T-helper 2 cell treated with Interferon-gamma antibody and Interleukin-4, amounts not matched to agents 5 μg/mL and 100 μg/mL, for 36 hours (primary cell): ENCODE results near the gene CHST11.

Source experiments
- DNase-seq: peaks from one replicate; pipeline ENCODE4 v3.0.0; 2021; ENCODE audit warnings: low spot score
- H3K27ac Mint-ChIP-seq: one replicate; pipeline ENCODE4 v1.8.0; 2021; ENCODE audit warnings: mild to moderate bottlenecking, mixed read lengths
- H3K27me3 Mint-ChIP-seq: one replicate; pipeline ENCODE4 v1.8.0; 2021; ENCODE audit warnings: low read depth, mixed read lengths
- H3K36me3 Mint-ChIP-seq: one replicate; pipeline ENCODE4 v1.8.0; 2021; ENCODE audit warnings: low read depth, mixed read lengths
- H3K4me1 Mint-ChIP-seq: one replicate; pipeline ENCODE4 v1.8.0; 2021; ENCODE audit warnings: low read depth, mixed read lengths
- H3K4me3 Mint-ChIP-seq: one replicate; pipeline ENCODE4 v1.8.0; 2022; ENCODE audit warnings: mild to moderate bottlenecking, moderate library complexity, mixed read lengths
- H3K9me3 Mint-ChIP-seq: one replicate; pipeline ENCODE4 v1.8.0; 2021; ENCODE audit warnings: mixed read lengths

CHST11 gene

DNA sequence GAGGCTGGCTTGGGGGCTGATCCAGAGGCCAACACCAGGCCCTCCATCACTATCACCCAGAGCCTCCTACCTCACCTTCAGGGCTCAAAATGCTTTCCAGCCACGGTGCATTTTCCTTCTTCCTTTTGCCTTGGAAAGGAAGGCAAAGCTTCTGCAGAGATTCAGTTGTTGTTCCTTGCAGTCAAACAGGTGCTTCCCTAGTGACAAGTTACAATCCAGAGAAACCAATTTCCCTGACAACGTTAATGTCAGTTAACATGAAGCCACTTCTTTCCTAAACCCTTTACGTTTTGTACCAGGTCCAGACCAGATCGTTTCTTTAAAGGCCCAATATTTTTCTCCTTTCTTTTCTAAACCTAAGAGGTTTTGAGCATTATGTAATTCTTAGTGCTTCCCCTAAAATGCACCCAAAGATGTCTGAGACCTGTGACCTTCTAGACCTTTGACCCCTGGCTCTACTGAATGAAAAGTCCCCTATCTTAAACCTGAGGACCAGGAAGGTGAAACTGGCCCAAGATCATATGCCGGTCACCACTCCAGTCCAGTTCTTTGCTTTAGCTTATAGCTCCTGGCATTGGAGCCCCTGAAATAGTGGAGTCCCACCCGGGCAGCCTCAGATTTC lies 289.8 kb downstream of the CHST11 start:
- Mint-ChIP-seq H3K27me3 (no peaks in the 10 kb centered on the region), H3K4me3 (no peak overlapping the region), H3K27ac (no peak overlapping the region), H3K4me1 (peaks cover 44% of the 10 kb centered on the region), H3K9me3 (peaks cover 4% of the 10 kb centered on the region), H3K36me3 (peaks cover 14% of the 10 kb centered on the region)
- no peak for DNase-seq

DNA sequence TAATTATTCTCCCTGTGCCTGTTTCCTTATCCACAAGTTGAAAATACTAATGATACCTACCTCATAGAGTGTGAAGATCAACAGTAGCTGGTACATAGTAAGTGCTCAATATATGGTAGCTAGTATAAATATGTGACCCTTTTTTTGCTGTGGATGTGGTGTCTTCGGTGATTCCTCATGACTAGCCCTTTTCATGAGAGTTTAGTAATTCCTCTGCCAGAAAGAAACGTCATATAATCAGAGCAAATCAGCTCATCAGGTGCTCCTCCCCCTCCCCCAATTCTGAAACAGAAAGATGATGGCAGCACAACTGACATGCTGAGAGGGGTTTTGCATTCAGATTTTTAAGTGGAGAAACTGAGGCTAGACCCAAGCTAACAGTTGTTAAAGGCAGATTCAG lies 290.6 kb downstream of the CHST11 start:
- Mint-ChIP-seq H3K4me3 (peak overlapping the region; percentile 12), H3K36me3 (peaks cover 15% of the 10 kb centered on the region), H3K9me3 (peaks cover 4% of the 10 kb centered on the region), H3K27me3 (no peaks in the 10 kb centered on the region), H3K4me1 (peaks cover 45% of the 10 kb centered on the region), H3K27ac (peak overlapping the region; percentile 6)
- DNase-seq: no peak

DNA sequence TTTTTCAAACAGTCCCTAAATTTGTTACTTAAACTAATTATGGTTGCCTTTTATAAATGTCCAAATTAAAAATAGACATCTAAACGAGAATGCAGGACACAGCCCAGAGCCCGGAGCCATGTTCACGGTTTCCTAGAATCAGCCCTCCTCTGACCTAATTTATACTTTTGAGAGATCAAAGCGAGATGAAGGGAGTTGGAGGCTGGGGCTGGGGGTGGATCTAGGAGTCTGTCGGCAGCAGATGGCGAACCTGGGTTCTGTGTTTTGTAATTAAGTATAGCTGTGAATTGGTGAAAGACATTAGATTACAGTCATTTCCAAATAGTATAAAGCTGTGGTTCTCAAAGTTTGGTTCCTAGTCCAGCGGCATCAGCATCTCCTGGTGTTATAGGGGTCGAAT lies 291.2 kb downstream of the CHST11 start:
- Mint-ChIP-seq H3K9me3 (peaks cover 4% of the 10 kb centered on the region), H3K4me3 (peak overlapping the region; percentile 12), H3K27me3 (no peaks in the 10 kb centered on the region), H3K27ac (no peak overlapping the region), H3K36me3 (peaks cover 11% of the 10 kb centered on the region), H3K4me1 (peaks cover 42% of the 10 kb centered on the region)
- DNase-seq: no peak

DNA sequence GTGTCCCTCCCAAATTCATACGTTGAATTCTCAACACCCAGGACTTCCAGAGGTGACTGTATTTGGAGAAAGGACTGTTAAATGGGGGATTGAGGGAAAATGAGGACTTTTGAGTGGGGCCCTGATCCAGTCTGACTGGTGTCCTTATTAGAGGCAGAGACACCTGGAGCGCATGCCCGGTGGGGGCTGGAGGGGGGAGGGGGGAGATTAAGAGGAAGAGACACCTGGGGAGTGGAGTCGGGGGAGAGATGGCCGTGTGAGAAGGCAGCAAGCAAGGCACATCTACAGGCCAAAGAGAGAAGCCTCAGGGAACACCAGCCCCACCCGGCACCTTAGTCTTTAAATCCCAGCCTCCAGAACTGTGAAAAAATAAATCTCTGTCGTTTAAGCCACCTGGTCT lies 291.6 kb downstream of the CHST11 start:
- no peak overlapping the region for H3K4me3 Mint-ChIP-seq
- peaks cover 9% of the 10 kb centered on the region for H3K36me3 Mint-ChIP-seq
- peaks cover 4% of the 10 kb centered on the region for H3K9me3 Mint-ChIP-seq
- H3K27me3 Mint-ChIP-seq: no peaks in the 10 kb centered on the region
- DNase-seq: no peak
- no peak overlapping the region for H3K27ac Mint-ChIP-seq
- H3K4me1 Mint-ChIP-seq: peaks cover 42% of the 10 kb centered on the region

GRCh38 chr12:104748790-104749189 lies 292.0 kb downstream of the CHST11 start:
- Mint-ChIP-seq H3K27ac (no peak overlapping the region), H3K27me3 (no peaks in the 10 kb centered on the region), H3K4me3 (no peak overlapping the region), H3K4me1 (peaks cover 42% of the 10 kb centered on the region), H3K9me3 (peaks cover under 1% of the 10 kb centered on the region), H3K36me3 (peaks cover 7% of the 10 kb centered on the region)
- DNase-seq: no peak

- peaks cover 4% of the 10 kb centered on the region for H3K36me3 Mint-ChIP-seq
- no peak overlapping the region for H3K4me3 Mint-ChIP-seq
- H3K27me3 Mint-ChIP-seq: no peaks in the 10 kb centered on the region
- H3K9me3 Mint-ChIP-seq: no peaks in the 10 kb centered on the region
- H3K4me1 Mint-ChIP-seq: peaks cover 41% of the 10 kb centered on the region
- no peak for DNase-seq
- H3K27ac Mint-ChIP-seq: no peak overlapping the region
These were observed 292.8 kb downstream of the CHST11 start for GRCh38 chr12:104749545-104749944.

- Mint-ChIP-seq H3K4me1 (peaks cover 41% of the 10 kb centered on the region), H3K27me3 (no peaks in the 10 kb centered on the region), H3K27ac (no peak overlapping the region), H3K9me3 (no peaks in the 10 kb centered on the region), H3K36me3 (peaks cover 8% of the 10 kb centered on the region), H3K4me3 (no peak overlapping the region)
- DNase-seq: no peak
These were observed 293.3 kb downstream of the CHST11 start for GRCh38 chr12:104750061-104750460.

- peaks cover 35% of the 10 kb centered on the region for H3K4me1 Mint-ChIP-seq
These were observed 294.4 kb downstream of the CHST11 start for GRCh38 chr12:104751120-104751519.

GRCh38 chr12:104751594-104751993 lies 294.8 kb downstream of the CHST11 start:
- Mint-ChIP-seq H3K4me3 (no peak overlapping the region), H3K36me3 (peaks cover 12% of the 10 kb centered on the region), H3K9me3 (no peaks in the 10 kb centered on the region), H3K27me3 (no peaks in the 10 kb centered on the region), H3K4me1 (peaks cover 30% of the 10 kb centered on the region), H3K27ac (no peak overlapping the region)
- no peak for DNase-seq

More at GRCh38 chr12:104751120-104751519, 294.4 kb downstream of the CHST11 start:
- Mint-ChIP-seq H3K4me3 (no peak overlapping the region), H3K27me3 (no peaks in the 10 kb centered on the region), H3K36me3 (peaks cover 8% of the 10 kb centered on the region), H3K9me3 (no peaks in the 10 kb centered on the region), H3K27ac (no peak overlapping the region)
- no peak for DNase-seq

DNA sequence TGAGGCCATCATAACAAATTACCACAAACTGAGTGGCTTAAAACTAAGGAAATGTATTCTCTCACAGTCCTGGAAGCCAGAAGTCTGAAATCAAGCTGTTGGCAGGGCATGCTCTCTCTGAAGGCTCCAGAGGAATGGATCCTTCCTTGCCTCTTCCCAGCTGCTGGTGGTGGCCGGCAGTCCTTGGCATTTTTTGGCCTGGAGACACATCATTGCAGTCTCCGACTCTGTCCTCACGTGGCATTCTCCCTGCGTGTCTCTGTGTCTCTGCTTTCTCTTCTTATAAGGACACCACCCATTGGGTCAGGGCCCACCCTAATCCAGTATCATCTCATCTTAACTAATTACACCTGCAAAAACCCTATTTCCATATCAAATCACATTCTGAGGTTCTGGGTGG lies 295.3 kb downstream of the CHST11 start:
- Mint-ChIP-seq H3K27ac (no peak overlapping the region), H3K9me3 (no peaks in the 10 kb centered on the region)

DNA sequence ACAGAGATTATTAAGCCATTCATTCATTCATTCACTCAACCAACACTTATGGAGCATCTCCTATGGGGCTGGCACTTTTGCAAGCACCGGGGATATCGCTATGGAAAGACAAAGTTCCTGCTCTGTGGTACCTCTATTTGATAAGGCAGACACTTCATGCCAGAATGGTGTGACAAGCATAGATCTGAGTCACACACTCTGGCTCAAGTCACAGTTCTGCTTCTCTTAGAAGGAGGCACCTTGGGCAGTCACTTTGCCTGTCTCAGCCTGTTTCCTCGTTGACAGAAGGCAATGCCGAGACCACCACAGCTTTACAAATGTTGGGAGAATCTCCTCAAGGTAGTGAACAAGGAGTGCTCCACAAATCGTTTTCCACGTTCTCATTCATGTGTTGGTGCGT lies 296.1 kb downstream of the CHST11 start:
- DNase-seq: no peak
- Mint-ChIP-seq H3K4me3 (no peak overlapping the region), H3K27me3 (no peaks in the 10 kb centered on the region), H3K27ac (no peak overlapping the region), H3K4me1 (peaks cover 19% of the 10 kb centered on the region), H3K36me3 (peaks cover 24% of the 10 kb centered on the region), H3K9me3 (no peaks in the 10 kb centered on the region)

More for the DNA sequence above, 295.3 kb downstream of the CHST11 start:
- no peak overlapping the region for H3K4me3 Mint-ChIP-seq
- H3K36me3 Mint-ChIP-seq: peaks cover 16% of the 10 kb centered on the region
- H3K4me1 Mint-ChIP-seq: peaks cover 26% of the 10 kb centered on the region
- DNase-seq: no peak
- no peaks in the 10 kb centered on the region for H3K27me3 Mint-ChIP-seq

- no peak overlapping the region for H3K27ac Mint-ChIP-seq
- H3K4me1 Mint-ChIP-seq: peaks cover 7% of the 10 kb centered on the region
- no peaks in the 10 kb centered on the region for H3K9me3 Mint-ChIP-seq
- no peak overlapping the region for H3K4me3 Mint-ChIP-seq
- H3K36me3 Mint-ChIP-seq: peaks cover 38% of the 10 kb centered on the region
- DNase-seq: no peak
- no peaks in the 10 kb centered on the region for H3K27me3 Mint-ChIP-seq
These were observed 300.2 kb downstream of the CHST11 start for GRCh38 chr12:104756901-104757300.

DNA sequence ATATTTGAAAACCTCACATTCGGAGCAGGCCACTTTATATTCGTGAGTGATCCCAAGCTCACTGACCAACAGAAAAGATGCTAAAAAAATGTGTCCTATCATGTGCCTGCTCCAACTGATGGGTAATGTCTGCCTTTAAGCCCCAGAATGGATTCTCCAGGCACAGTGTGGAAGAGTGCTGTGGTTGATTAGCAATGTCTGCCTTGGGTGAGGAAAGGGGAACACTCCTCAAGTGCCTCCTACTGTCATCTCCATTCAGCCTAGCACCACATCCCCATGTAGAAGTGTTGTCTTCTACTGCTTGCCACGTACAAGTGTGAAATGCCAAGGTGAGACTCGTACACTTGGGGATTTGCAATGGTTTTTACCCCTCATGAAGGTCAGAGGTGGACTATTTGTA lies 302.0 kb downstream of the CHST11 start:
- H3K4me3 Mint-ChIP-seq: no peak overlapping the region
- peaks cover 43% of the 10 kb centered on the region for H3K36me3 Mint-ChIP-seq
- no peaks in the 10 kb centered on the region for H3K9me3 Mint-ChIP-seq
- DNase-seq: no peak
- no peak overlapping the region for H3K27ac Mint-ChIP-seq
- H3K27me3 Mint-ChIP-seq: no peaks in the 10 kb centered on the region
- H3K4me1 Mint-ChIP-seq: peaks cover 11% of the 10 kb centered on the region

DNA sequence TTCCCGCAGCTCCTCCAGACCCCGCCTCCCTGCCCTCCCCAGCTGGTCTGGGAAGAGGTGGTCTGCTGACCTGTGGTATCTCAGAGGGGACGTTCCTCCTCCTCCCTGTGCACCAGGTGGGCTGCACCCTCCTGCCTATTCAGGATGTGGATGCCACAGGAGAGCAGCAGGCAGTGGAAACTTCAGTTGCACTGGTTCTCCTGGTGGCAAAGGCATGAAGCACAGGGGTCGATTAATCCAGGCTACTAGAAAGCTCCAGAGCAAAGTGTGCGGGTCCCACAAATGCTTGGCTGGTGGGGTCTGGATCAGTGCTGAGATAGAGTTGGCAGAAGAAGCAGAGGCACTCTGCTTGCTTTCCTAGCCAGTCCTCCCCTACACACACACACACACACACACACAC lies 304.3 kb downstream of the CHST11 start:
- DNase-seq: no peak
- H3K27ac Mint-ChIP-seq: no peak overlapping the region
- no peak overlapping the region for H3K4me3 Mint-ChIP-seq
- no peaks in the 10 kb centered on the region for H3K27me3 Mint-ChIP-seq
- peaks cover 38% of the 10 kb centered on the region for H3K36me3 Mint-ChIP-seq
- no peaks in the 10 kb centered on the region for H3K9me3 Mint-ChIP-seq
- H3K4me1 Mint-ChIP-seq: peaks cover 29% of the 10 kb centered on the region

- H3K36me3 Mint-ChIP-seq: peaks cover 34% of the 10 kb centered on the region
- H3K4me3 Mint-ChIP-seq: no peak overlapping the region
- no peak overlapping the region for H3K27ac Mint-ChIP-seq
- DNase-seq: no peak
- H3K4me1 Mint-ChIP-seq: peaks cover 29% of the 10 kb centered on the region
- no peaks in the 10 kb centered on the region for H3K27me3 Mint-ChIP-seq
- no peaks in the 10 kb centered on the region for H3K9me3 Mint-ChIP-seq
These were observed 304.9 kb downstream of the CHST11 start for GRCh38 chr12:104761611-104762010.
